K562 (cell line): Measurements from ENCODE around the gene PRICKLE4. TPM values are rescaled to one million over a fixed set of nuclear protein-coding genes. Genes with fewer than 3 reads are reported as not detected.

Experiments
- BRD9 ChIP-seq: fragments of 450-650 bp; IDR thresholded peaks from 2 replicates; pipeline ENCODE4 v1.6.1; 2018; ENCODE audit warnings: low read depth; ENCODE audit not compliant: partially characterized antibody
- ETV6 ChIP-seq, 3 experiments: fragments of 150-350 bp in 1 of 3; sonication (generic) in 1 of 3; formaldehyde crosslinking in 1 of 3; IDR thresholded peaks; 2 replicates each; pipeline versions ENCODE4 v1.6.1 to v1.8.0; 2014 to 2022; ENCODE audit warnings: borderline replicate concordance in 2 of 3, low read depth in 2 of 3, antibody characterized with exemption in 1 of 3, low read length in 1 of 3, mild to moderate bottlenecking in 1 of 3, missing genetic modification reagents in 1 of 3
- JUN ChIP-seq, 2 experiments: sonication (generic) in 1 of 2; formaldehyde crosslinking in 1 of 2; IDR thresholded peaks; 2 replicates each; pipeline versions ENCODE4 v1.6.1 to v1.8.0; 2012 to 2022; ENCODE audit warnings: borderline replicate concordance in 2 of 2, mild to moderate bottlenecking in 2 of 2, improper control_type of control experiment in 1 of 2, low read depth in 1 of 2, low read length in 1 of 2, missing genetic modification reagents in 1 of 2
- MCM5 ChIP-seq: fragments of 450-650 bp; IDR thresholded peaks from 2 replicates; pipeline ENCODE4 v1.6.1; 2016; ENCODE audit warnings: low read depth
- MLLT1 ChIP-seq, 2 experiments: fragments of 450-650 bp; IDR thresholded peaks; 2 replicates each; pipeline ENCODE4 v1.6.1; 2016
- NONO ChIP-seq, 2 experiments: fragments of 200-400 bp in 1 of 2; fragments of 450-650 bp in 1 of 2; formaldehyde crosslinking in 1 of 2; IDR thresholded peaks; 2 replicates each; pipeline ENCODE4 v1.6.1; 2017; ENCODE audit warnings: low read depth in 2 of 2, mild to moderate bottlenecking in 2 of 2, moderate library complexity in 2 of 2, low read length in 1 of 2
- POLR2B ChIP-seq: fragments of 450-650 bp; IDR thresholded peaks from 2 replicates; pipeline ENCODE4 v1.6.1; 2018; ENCODE audit warnings: low read depth; ENCODE audit not compliant: partially characterized antibody
- POLR3A ChIP-seq: IDR thresholded peaks from 2 replicates; pipeline ENCODE4 v1.6.1; 2011; ENCODE audit warnings: borderline replicate concordance, mild to moderate bottlenecking, moderate library complexity; ENCODE audit not compliant: insufficient read length, insufficient read depth; ENCODE audit errors: extremely low read depth
- TAF1 ChIP-seq: IDR thresholded peaks from 2 replicates; pipeline ENCODE4 v1.6.1; 2011; ENCODE audit warnings: mild to moderate bottlenecking, low read length, moderate library complexity; ENCODE audit not compliant: insufficient read depth, control insufficient read depth, severe bottlenecking; ENCODE audit errors: extremely low read depth
- TCF7L2 ChIP-seq: fragments of 150-350 bp; IDR thresholded peaks from 2 replicates; pipeline ENCODE4 v1.6.1; 2016; ENCODE audit warnings: low read depth, mild to moderate bottlenecking, low read length, moderate library complexity
- ZNF217 ChIP-seq: sonication (generic); formaldehyde crosslinking; IDR thresholded peaks from 2 replicates; pipeline ENCODE4 v1.8.0; 2022; ENCODE audit warnings: mild to moderate bottlenecking, missing genetic modification reagents
- polyA plus RNA-seq, 8 experiments: library from polyadenylated mRNA; depleted of rRNA in 4 of 8; stranded (reverse) in 5 of 8; unstranded in 3 of 8; fragments of >200 nt; fragmentation: Nextera tagmentation in 2 of 8; fragmentation: Illumina TruSeq in 1 of 8; extraction: Ambion mirVana in 2 of 8; extraction: Trizol in 1 of 8; gene quantifications; 2 replicates each; pipeline versions ENCODE4 v1.2.1 to v1.2.3, GENCODE V29; 2011 to 2014; ENCODE audit warnings: inconsistent platforms in 1 of 8, missing spikeins in 1 of 8
- total RNA-seq, 7 experiments: library from RNA; depleted of rRNA in 6 of 7; stranded (reverse); fragments of >200 nt in 6 of 7; fragmentation: Illumina TruSeq in 2 of 7; extraction: Trizol in 2 of 7; gene quantifications; 2 replicates each; pipeline versions ENCODE4 v1.2.1 to v1.2.3, GENCODE V29; 2011 to 2021; ENCODE audit warnings: low replicate concordance in 1 of 7
- TF ChIP-seq, protein P1 (sequence below): sonication (generic); formaldehyde crosslinking; IDR thresholded peaks from 2 replicates; pipeline ENCODE4 v1.4.0; 2020; ENCODE audit warnings: mild to moderate bottlenecking, missing genetic modification reagents
- TF ChIP-seq, protein P2 (sequence below): sonication (generic); formaldehyde crosslinking; IDR thresholded peaks from 2 replicates; pipeline ENCODE4 v1.8.0; 2023; ENCODE audit warnings: mild to moderate bottlenecking, missing genetic modification reagents
- TF ChIP-seq, protein P3 (sequence below): sonication (generic); formaldehyde crosslinking; IDR thresholded peaks from 2 replicates; pipeline ENCODE4 v1.8.0; 2022; ENCODE audit warnings: mild to moderate bottlenecking, missing genetic modification reagents
- TF ChIP-seq, protein P4 (sequence below): sonication (generic); formaldehyde crosslinking; IDR thresholded peaks from 2 replicates; pipeline ENCODE4 v1.8.0; 2022; ENCODE audit warnings: mild to moderate bottlenecking, low read depth, missing genetic modification reagents

Gene PRICKLE4
- total and polyA plus RNA-seq, 9 of the 15 experiments (the other 6 are each of a cell fraction or from before 2014, with no cell fraction given) = 0.20 to 0.32 (median 0.27) TPM; not detected in 6

DNA sequence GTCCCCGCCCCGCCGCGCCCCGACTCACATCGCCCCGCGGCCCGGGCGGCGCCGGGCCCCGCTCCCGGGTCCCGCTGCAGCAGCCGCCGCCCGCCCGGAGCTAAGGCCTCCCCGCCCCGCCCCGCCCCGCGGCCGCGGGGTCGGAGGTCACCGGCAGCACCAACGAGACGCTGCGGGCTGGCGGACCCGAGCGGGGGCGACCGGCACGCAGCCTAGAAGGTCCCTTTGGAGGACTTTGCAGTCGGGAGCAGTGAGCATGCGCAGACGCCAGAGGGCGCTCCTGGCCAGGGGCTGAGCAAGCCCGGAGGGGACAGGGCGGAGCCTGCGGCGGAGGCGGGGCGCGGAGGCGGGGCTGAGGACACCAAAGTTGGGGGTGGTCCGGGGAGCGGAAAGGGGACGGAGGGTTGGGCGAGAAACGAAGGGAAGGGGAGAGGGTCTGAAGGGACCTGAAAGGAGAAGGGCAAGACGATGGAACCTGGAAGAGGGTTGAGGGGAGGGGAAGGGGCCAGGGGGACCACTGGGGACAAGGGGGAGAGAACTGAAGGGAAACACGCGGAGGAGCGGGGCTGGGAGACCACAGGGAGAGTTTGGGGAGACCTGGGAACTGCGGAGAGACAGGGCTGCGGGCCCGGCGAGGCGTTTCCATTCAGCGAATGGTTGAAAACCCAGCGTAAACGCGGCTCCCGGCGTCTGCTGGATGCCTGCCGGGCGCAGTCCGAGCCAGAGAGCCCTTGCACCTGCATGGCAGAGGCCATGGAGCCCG is 613 bp upstream of the PRICKLE4 start, which contains the start of gene FRS3 (continued):
- peak; percentile 63 to 76; a peak in 2 of 4 replicates for TF ChIP-seq MLLT1 (IDR thresholded peaks at IDR 0.05)
- TF ChIP-seq BRD9 = peak; percentile 34
- no peak for TF ChIP-seq MCM5
- peak in 1 of 2 experiments; percentile 90; a peak in 2 of 4 replicates for TF ChIP-seq NONO (IDR thresholded peaks at IDR 0.05; ENCODE audit: low read depth in 2 of 2, low read length in 1 of 2)
- TF ChIP-seq POLR3A = no peak
- TF ChIP-seq TCF7L2 = no peak
- TF ChIP-seq ZNF217 (CRISPR knock-in tag) = no peak
- TF ChIP-seq, protein P1, sequence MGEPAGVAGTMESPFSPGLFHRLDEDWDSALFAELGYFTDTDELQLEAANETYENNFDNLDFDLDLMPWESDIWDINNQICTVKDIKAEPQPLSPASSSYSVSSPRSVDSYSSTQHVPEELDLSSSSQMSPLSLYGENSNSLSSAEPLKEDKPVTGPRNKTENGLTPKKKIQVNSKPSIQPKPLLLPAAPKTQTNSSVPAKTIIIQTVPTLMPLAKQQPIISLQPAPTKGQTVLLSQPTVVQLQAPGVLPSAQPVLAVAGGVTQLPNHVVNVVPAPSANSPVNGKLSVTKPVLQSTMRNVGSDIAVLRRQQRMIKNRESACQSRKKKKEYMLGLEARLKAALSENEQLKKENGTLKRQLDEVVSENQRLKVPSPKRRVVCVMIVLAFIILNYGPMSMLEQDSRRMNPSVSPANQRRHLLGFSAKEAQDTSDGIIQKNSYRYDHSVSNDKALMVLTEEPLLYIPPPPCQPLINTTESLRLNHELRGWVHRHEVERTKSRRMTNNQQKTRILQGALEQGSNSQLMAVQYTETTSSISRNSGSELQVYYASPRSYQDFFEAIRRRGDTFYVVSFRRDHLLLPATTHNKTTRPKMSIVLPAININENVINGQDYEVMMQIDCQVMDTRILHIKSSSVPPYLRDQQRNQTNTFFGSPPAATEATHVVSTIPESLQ (CRISPR knock-in tag) = no peak
- TF ChIP-seq, protein P2, sequence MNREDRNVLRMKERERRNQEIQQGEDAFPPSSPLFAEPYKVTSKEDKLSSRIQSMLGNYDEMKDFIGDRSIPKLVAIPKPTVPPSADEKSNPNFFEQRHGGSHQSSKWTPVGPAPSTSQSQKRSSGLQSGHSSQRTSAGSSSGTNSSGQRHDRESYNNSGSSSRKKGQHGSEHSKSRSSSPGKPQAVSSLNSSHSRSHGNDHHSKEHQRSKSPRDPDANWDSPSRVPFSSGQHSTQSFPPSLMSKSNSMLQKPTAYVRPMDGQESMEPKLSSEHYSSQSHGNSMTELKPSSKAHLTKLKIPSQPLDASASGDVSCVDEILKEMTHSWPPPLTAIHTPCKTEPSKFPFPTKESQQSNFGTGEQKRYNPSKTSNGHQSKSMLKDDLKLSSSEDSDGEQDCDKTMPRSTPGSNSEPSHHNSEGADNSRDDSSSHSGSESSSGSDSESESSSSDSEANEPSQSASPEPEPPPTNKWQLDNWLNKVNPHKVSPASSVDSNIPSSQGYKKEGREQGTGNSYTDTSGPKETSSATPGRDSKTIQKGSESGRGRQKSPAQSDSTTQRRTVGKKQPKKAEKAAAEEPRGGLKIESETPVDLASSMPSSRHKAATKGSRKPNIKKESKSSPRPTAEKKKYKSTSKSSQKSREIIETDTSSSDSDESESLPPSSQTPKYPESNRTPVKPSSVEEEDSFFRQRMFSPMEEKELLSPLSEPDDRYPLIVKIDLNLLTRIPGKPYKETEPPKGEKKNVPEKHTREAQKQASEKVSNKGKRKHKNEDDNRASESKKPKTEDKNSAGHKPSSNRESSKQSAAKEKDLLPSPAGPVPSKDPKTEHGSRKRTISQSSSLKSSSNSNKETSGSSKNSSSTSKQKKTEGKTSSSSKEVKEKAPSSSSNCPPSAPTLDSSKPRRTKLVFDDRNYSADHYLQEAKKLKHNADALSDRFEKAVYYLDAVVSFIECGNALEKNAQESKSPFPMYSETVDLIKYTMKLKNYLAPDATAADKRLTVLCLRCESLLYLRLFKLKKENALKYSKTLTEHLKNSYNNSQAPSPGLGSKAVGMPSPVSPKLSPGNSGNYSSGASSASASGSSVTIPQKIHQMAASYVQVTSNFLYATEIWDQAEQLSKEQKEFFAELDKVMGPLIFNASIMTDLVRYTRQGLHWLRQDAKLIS (CRISPR knock-in tag) = peak; percentile 90; the same call in 1 of the 2 replicates
- peak; percentile 68 for TF ChIP-seq TAF1
- TF ChIP-seq, protein P3, sequence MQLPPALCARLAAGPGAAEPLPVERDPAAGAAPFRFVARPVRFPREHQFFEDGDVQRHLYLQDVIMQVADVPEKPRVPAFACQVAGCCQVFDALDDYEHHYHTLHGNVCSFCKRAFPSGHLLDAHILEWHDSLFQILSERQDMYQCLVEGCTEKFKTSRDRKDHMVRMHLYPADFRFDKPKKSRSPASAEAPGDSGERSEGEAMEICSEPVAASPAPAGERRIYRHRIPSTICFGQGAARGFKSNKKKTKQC (CRISPR knock-in tag) = peak; percentile 75; the same call in 1 of the 2 replicates
- TF ChIP-seq ETV6 (IDR thresholded peaks at IDR 0.05; ENCODE audit: borderline replicate concordance in 1 of 2, low read depth in 2 of 2, low read length in 1 of 2) = no peak
- no peak for TF ChIP-seq ETV6 (CRISPR knock-in tag; IDR thresholded peaks at IDR 0.05; ENCODE audit: borderline replicate concordance)
- peak; percentile 41 for TF ChIP-seq POLR2B
- TF ChIP-seq JUN (IDR thresholded peaks at IDR 0.05; ENCODE audit: borderline replicate concordance, low read depth, low read length) = peak; percentile 71; the same call in 1 of the 2 replicates
- TF ChIP-seq JUN (CRISPR knock-in tag; IDR thresholded peaks at IDR 0.05; ENCODE audit: borderline replicate concordance) = peak; percentile 77
- TF ChIP-seq, protein P4, sequence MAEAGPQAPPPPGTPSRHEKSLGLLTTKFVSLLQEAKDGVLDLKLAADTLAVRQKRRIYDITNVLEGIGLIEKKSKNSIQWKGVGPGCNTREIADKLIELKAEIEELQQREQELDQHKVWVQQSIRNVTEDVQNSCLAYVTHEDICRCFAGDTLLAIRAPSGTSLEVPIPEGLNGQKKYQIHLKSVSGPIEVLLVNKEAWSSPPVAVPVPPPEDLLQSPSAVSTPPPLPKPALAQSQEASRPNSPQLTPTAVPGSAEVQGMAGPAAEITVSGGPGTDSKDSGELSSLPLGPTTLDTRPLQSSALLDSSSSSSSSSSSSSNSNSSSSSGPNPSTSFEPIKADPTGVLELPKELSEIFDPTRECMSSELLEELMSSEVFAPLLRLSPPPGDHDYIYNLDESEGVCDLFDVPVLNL = no peak
